Omental fat pad (tissue), 4 donors: ENCODE measurements around the gene RNGTT. TPM values are rescaled to one million over a fixed set of nuclear protein-coding genes. Genes with fewer than 3 reads are reported as not detected.

Experiments
- ATAC-seq: fragments of 150-250 bp; one replicate; pipeline ENCODE4 v1.9.1; 2016; ENCODE audit warnings: mild to moderate bottlenecking, moderate library complexity; ENCODE audit not compliant: low FRiP score
- DNase-seq: peaks from one replicate; pipeline ENCODE4 v3.0.0-alpha.2; 2019; ENCODE audit warnings: low spot score
- total RNA-seq, 4 donors: library from RNA; depleted of rRNA; stranded (reverse); fragments of >200 nt; gene quantifications; one replicate each; pipeline ENCODE4 v1.1.0, GENCODE V29; 2016
- TF ChIP-seq, protein P1 (sequence below), 3 donors: fragments of 450-650 bp; IDR thresholded peaks; one replicate each; pipeline ENCODE4 v1.5.1; 2016 to 2017; ENCODE audit warnings: antibody characterized with exemption in 3 of 3, mild to moderate bottlenecking in 3 of 3, moderate library complexity in 2 of 3

The RNGTT gene
- total RNA-seq, 4 donors from 2014 or later = 12.6 to 21.7 (median 17.7) TPM

DNA sequence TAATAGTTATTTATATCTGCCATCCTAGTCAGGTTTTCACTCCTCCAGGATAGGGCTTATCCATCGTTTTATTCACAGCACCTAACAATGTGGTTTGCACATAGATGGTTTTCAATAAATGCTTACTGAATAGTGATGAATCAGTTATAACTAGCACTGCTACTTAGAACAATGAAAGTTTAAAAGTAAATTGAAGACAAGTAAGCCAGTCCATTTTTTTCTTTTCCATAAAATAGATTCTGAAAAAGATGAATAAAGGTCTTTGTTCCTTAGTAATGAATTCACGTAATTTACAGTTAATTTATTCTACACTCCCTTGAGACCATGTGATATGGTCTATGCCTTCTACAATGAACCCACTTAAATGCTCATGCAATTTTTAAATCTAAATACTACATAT is 212.5 kb downstream of the RNGTT start:
- TF ChIP-seq, protein P1, sequence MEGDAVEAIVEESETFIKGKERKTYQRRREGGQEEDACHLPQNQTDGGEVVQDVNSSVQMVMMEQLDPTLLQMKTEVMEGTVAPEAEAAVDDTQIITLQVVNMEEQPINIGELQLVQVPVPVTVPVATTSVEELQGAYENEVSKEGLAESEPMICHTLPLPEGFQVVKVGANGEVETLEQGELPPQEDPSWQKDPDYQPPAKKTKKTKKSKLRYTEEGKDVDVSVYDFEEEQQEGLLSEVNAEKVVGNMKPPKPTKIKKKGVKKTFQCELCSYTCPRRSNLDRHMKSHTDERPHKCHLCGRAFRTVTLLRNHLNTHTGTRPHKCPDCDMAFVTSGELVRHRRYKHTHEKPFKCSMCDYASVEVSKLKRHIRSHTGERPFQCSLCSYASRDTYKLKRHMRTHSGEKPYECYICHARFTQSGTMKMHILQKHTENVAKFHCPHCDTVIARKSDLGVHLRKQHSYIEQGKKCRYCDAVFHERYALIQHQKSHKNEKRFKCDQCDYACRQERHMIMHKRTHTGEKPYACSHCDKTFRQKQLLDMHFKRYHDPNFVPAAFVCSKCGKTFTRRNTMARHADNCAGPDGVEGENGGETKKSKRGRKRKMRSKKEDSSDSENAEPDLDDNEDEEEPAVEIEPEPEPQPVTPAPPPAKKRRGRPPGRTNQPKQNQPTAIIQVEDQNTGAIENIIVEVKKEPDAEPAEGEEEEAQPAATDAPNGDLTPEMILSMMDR (IDR thresholded peaks at IDR 0.05) = no peak
- DNase-seq (no peak), ATAC-seq (no peak)

DNA sequence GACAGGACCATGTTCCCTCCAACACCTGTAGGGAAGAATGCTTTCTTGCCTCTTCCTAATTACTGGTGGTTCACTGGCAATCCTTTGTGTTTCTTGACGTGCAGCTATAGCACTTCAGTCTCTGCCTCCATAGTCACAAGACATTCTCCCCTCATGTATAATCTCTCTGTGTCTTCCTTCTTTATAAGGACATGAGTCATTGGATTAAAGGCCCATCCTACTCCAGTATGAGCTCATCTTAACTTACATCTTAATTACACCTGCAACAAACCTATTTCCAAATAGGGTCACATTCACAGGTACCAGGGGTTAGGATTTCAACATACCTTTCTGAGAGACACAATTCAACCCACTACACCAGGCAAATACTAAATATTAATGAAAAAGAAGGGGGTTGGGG is 213.6 kb downstream of the RNGTT start:
- DNase-seq (no peak), ATAC-seq (no peak)
- TF ChIP-seq, protein P1 (IDR thresholded peaks at IDR 0.05) = no peak

DNA sequence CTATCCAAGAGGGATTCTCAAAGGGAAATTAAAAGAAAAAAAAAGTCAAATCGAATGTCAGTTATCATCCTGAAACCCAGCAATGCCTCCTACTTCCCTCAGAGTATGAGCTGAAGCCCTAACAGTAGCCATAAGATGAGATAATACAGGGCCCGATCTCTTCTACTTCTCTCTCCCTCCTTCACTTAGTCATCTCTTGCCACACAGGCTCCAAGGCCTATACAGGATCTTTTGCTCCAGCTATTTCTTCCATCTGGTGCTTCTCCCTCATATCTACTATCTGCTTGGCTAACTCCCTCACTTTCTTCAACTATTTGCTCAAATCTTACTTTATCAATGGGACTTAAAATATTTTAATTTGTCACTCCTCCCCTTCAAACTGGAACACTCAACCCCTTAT is 215.3 kb downstream of the RNGTT start:
- TF ChIP-seq, protein P1 (IDR thresholded peaks at IDR 0.05) = no peak
- DNase-seq (no peak), ATAC-seq (no peak)

DNA sequence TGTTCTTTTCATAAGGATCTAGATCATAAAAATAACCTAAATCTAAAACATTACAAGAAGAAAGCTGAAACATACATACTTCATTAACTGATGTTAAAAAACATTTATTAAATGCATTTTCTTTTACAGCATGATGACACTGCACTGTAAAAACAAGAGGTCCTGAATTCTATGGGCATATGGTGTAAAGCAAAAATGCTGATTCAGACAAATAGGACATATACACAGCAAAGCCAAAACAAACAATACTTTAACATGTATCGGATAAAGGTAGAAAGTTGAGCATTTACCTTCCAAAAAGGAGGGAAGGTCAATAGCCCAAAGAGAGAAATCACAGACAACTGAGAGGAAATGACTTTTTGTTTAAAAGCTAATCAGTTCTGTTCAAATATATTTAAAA is 221.5 kb downstream of the RNGTT start:
- TF ChIP-seq, protein P1 (IDR thresholded peaks at IDR 0.05) = no peak
- ATAC-seq (no peak), DNase-seq (no peak)

DNA sequence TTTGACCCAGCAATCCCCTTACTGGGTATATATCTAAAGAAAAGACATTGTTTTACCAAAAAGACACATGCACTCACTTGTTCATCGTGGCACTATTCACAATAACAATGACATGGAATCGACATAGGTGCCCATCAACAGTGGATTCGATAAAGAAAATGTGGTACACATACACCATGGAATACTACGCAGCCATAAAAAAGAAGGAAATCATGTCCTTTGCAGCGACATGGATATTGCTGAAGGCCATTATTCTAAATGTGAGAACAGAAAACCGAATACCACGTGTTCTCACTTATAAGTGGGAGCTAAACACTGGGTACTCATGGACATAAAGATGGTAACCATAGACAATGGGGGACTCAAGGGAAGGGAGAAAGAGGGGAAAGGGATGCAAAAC is 222.3 kb downstream of the RNGTT start:
- no peak for DNase-seq
- TF ChIP-seq, protein P1 (IDR thresholded peaks at IDR 0.05) = no peak
- no peak for ATAC-seq

DNA sequence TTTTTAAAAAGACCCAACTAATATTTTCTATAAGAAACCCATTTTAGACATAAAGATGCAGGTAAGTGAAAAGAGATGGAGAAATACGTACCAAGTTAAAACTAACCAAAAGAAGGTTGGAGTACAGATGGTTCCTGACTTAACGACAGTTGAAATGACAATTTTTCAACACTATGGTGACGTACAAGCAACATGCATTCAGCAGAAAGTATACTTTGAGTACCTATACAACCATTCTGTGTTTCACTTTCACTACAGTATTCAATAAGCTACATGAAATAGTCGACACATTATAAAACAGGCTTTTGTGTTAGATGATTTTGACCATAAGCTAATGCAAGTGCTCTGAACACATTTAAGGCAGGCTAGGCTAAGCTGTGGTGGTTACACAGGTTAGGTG is 228.9 kb downstream of the RNGTT start:
- no peak for ATAC-seq
- DNase-seq = no peak
- TF ChIP-seq, protein P1 (IDR thresholded peaks at IDR 0.05) = no peak

DNA sequence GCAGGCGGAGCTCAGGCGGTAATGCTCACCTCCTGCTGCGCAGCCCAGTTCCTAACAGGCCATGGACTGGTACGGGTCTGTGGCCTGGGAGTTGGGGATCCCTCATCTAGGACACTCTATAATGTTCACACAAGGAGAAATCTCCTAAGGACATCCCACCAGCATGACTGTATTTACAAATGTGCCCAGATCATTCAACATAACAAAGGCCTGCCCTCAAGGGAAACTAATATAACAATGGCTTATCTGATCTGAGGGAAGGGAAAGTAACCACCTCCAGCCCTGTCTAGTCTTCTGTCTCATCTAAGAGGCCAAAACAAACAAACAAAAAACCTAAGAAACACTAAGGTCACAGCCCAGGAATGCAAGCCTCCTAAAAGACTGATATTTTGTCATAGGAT is 232.8 kb downstream of the RNGTT start:
- TF ChIP-seq, protein P1 (IDR thresholded peaks at IDR 0.05) = no peak
- DNase-seq = no peak
- no peak for ATAC-seq
